H1 (cell line): ENCODE results near the gene SHCBP1L. TPM values are rescaled to one million over a fixed set of nuclear protein-coding genes. Genes with fewer than 3 reads are reported as not detected.
A peak's percentile ranks its signal among the peaks of the same experiment; 100 is the strongest.

Experiments used
- CTCF ChIA-PET: fragments of 300-600 bp; sonication (Branson Sonifier 250); formaldehyde crosslinking; loops from one replicate; lab custom pipeline; 2021; ENCODE audit not compliant: partially characterized antibody; lab: Charles Lee
- POLR2A ChIA-PET: fragments of 300-600 bp; sonication (Branson Sonifier 250); formaldehyde crosslinking; loops from one replicate; lab custom pipeline; 2021; ENCODE audit warnings: inconsistent platforms; ENCODE audit not compliant: partially characterized antibody; lab: Charles Lee
- DNase-seq, 2 experiments: peaks; one replicate each; pipeline versions ENCODE4 v3.0.0 to v3.0.0-alpha.2; 2010 to 2022; ENCODE audit warnings: low spot score in 2 of 2, low read depth in 1 of 2, mixed read lengths in 1 of 2
- FAIRE-seq: peaks from 2 replicates; lab custom pipeline; 2011; peaks lifted over from hg19 to GRCh38; lab: Jason Lieb, UNC
- H2AFZ ChIP-seq: 2 replicates; pipeline ENCODE4 v1.8.1; 2012; ENCODE audit warnings: low read length, inconsistent platforms
- H2AK5ac ChIP-seq: 2 replicates; pipeline ENCODE4 v1.6.1; 2013; ENCODE audit warnings: low read depth, low read length
- H2BK120ac ChIP-seq: replicated peaks from 2 replicates; pipeline ENCODE3; 2013; ENCODE audit warnings: low read depth, low read length, inconsistent platforms
- H2BK12ac ChIP-seq: 2 replicates; pipeline ENCODE4 v1.6.1; 2013; ENCODE audit warnings: low read depth, low read length
- H2BK15ac ChIP-seq: 2 replicates; pipeline ENCODE4 v1.6.1; 2013; ENCODE audit warnings: low read length
- H2BK20ac ChIP-seq: 2 replicates; pipeline ENCODE4 v1.6.1; 2013; ENCODE audit warnings: low read length
- H2BK5ac ChIP-seq: 2 replicates; pipeline ENCODE4 v1.6.1; 2013; ENCODE audit warnings: low read depth, low read length
- H3K14ac ChIP-seq: 2 replicates; pipeline ENCODE4 v1.6.1; 2013; ENCODE audit warnings: inconsistent platforms; ENCODE audit not compliant: insufficient read length
- H3K18ac ChIP-seq: 2 replicates; pipeline ENCODE4 v1.6.1; 2013; ENCODE audit warnings: low read length; ENCODE audit errors: extremely low read depth
- H3K23ac ChIP-seq: 2 replicates; pipeline ENCODE4 v1.6.1; 2013; ENCODE audit warnings: inconsistent platforms; ENCODE audit not compliant: insufficient read length
- H3K23me2 ChIP-seq: 2 replicates; pipeline ENCODE4 v1.6.1; 2013; ENCODE audit warnings: low read depth, low read length
- H3K27ac ChIP-seq: 2 replicates; pipeline ENCODE4 v1.6.1; 2011; ENCODE audit warnings: low read depth, low read length, inconsistent platforms
- H3K27me3 ChIP-seq, 4 experiments: replicated peaks in 1 of 4; 1 replicate in 1 of 4; 2 replicates in 3 of 4; pipeline versions ENCODE4 v1.6.1 to v1.8.1; 2011 to 2013; ENCODE audit warnings: low read length in 3 of 4, mild to moderate bottlenecking in 3 of 4, inconsistent platforms in 2 of 4, mixed read lengths in 2 of 4, moderate library complexity in 1 of 4; ENCODE audit not compliant: control insufficient read depth in 3 of 4, insufficient read depth in 3 of 4; ENCODE audit errors: extremely low read depth in 1 of 4
- H3K36me3 ChIP-seq, 4 experiments: 2 replicates each; pipeline versions ENCODE4 v1.6.1 to v1.8.1; 2011 to 2013; ENCODE audit warnings: mild to moderate bottlenecking in 4 of 4, low read length in 3 of 4, moderate library complexity in 2 of 4, control low read depth in 1 of 4, inconsistent platforms in 1 of 4; ENCODE audit not compliant: insufficient read depth in 4 of 4, control insufficient read depth in 2 of 4
- H3K4ac ChIP-seq: replicated peaks from 2 replicates; pipeline ENCODE3; 2013; ENCODE audit warnings: low read length, low read depth, mixed read lengths, inconsistent platforms; ENCODE audit not compliant: insufficient read length
- H3K4me1 ChIP-seq, 4 experiments: replicated peaks in 1 of 4; 1 replicate in 1 of 4; 2 replicates in 3 of 4; pipeline versions ENCODE4 v1.6.1 to v1.8.1; 2011 to 2013; ENCODE audit warnings: low read length in 3 of 4, inconsistent platforms in 2 of 4, mixed read lengths in 1 of 4; ENCODE audit not compliant: insufficient read depth in 4 of 4, control insufficient read depth in 3 of 4
- H3K4me2 ChIP-seq, 2 experiments: 2 replicates each; pipeline versions ENCODE4 v1.6.1 to v1.8.1; 2011 to 2013; ENCODE audit warnings: low read depth in 2 of 2, low read length in 2 of 2, control low read depth in 1 of 2, inconsistent platforms in 1 of 2, mild to moderate bottlenecking in 1 of 2; ENCODE audit not compliant: insufficient read depth in 1 of 2
- H3K4me3 ChIP-seq, 4 experiments: fragments of 200-600, 300-600 bp in 1 of 4; sonication (generic), shearing (Covaris generic), sonication (Bioruptor Twin) in 1 of 4; 2 replicates each; pipeline versions ENCODE4 v1.5.1 to v1.8.1; 2011 to 2016; ENCODE audit warnings: low read length in 4 of 4, low read depth in 3 of 4, control low read depth in 2 of 4, inconsistent platforms in 2 of 4, mild to moderate bottlenecking in 2 of 4, mixed read lengths in 1 of 4, moderate library complexity in 1 of 4; ENCODE audit not compliant: insufficient read depth in 2 of 4; ENCODE audit errors: extremely low read depth in 1 of 4
- H3K56ac ChIP-seq: replicated peaks from 2 replicates; pipeline ENCODE3; 2013; ENCODE audit warnings: low read depth, mild to moderate bottlenecking, mixed read lengths, low read length, inconsistent platforms; ENCODE audit not compliant: insufficient read length
- H3K79me1 ChIP-seq: 2 replicates; pipeline ENCODE4 v1.6.1; 2013; ENCODE audit warnings: low read depth, low read length, control low read depth
- H3K79me2 ChIP-seq, 2 experiments: 2 replicates each; pipeline versions ENCODE4 v1.6.1 to v1.8.1; 2012 to 2013; ENCODE audit warnings: low read length in 2 of 2, mild to moderate bottlenecking in 2 of 2, inconsistent platforms in 1 of 2; ENCODE audit not compliant: insufficient read depth in 2 of 2, control insufficient read depth in 1 of 2
- H3K9ac ChIP-seq, 4 experiments: replicated peaks in 1 of 4; 1 replicate in 1 of 4; 2 replicates in 3 of 4; pipeline versions ENCODE4 v1.6.1 to v1.8.1; 2011 to 2013; ENCODE audit warnings: low read depth in 3 of 4, low read length in 3 of 4, control low read depth in 2 of 4, mild to moderate bottlenecking in 2 of 4, moderate library complexity in 2 of 4, inconsistent platforms in 1 of 4; ENCODE audit errors: extremely low read depth in 1 of 4
- H3K9me3 ChIP-seq, 2 experiments: 2 replicates each; pipeline versions ENCODE4 v1.6.1 to v1.8.1; 2012 to 2013; ENCODE audit warnings: mild to moderate bottlenecking in 2 of 2, moderate library complexity in 2 of 2, control low read depth in 1 of 2, inconsistent platforms in 1 of 2, low read depth in 1 of 2, low read length in 1 of 2, mixed read lengths in 1 of 2; ENCODE audit not compliant: insufficient read depth in 2 of 2
- H4K20me1 ChIP-seq, 2 experiments: replicated peaks in 1 of 2; 2 replicates each; pipeline versions ENCODE3 to v1.8.1; 2011 to 2013; ENCODE audit warnings: inconsistent platforms in 2 of 2, low read length in 2 of 2, mild to moderate bottlenecking in 1 of 2; ENCODE audit not compliant: insufficient read depth in 2 of 2, control insufficient read depth in 1 of 2
- H4K5ac ChIP-seq: 2 replicates; pipeline ENCODE4 v1.6.1; 2013; ENCODE audit warnings: low read length, low read depth, mixed read lengths, inconsistent platforms; ENCODE audit not compliant: insufficient read length
- H4K8ac ChIP-seq: 2 replicates; pipeline ENCODE4 v1.8.0; 2013; ENCODE audit warnings: mild to moderate bottlenecking, moderate library complexity, low read length, inconsistent platforms; ENCODE audit not compliant: insufficient read depth; ENCODE audit errors: extremely low read depth
- H4K91ac ChIP-seq: replicated peaks from 2 replicates; pipeline ENCODE3; 2013; ENCODE audit warnings: low read length, mixed read lengths, inconsistent platforms; ENCODE audit not compliant: insufficient read length
- CREB1 ChIP-seq: IDR thresholded peaks from 2 replicates; pipeline ENCODE4 v1.6.1; 2012; ENCODE audit warnings: inconsistent platforms
- POLR2AphosphoS5 ChIP-seq: IDR thresholded peaks from 2 replicates; pipeline ENCODE4 v1.6.1; 2011; ENCODE audit warnings: low read depth, low read length
- RAD21 ChIP-seq, 2 experiments: IDR thresholded peaks in 1 of 2; conservative IDR thresholded peaks in 1 of 2; 2 replicates each; pipeline ENCODE4 v1.6.1; 2011; ENCODE audit warnings: low read depth in 2 of 2, low read length in 2 of 2, improper control_type of control experiment in 1 of 2, inconsistent platforms in 1 of 2, mild to moderate bottlenecking in 1 of 2, moderate library complexity in 1 of 2
- SP2 ChIP-seq: IDR thresholded peaks from 2 replicates; pipeline ENCODE4 v1.6.1; 2012; ENCODE audit warnings: mild to moderate bottlenecking, low read length, inconsistent platforms
- TAF7 ChIP-seq: optimal IDR thresholded peaks from 2 replicates; pipeline ENCODE3; 2011; ENCODE audit warnings: low read depth, mild to moderate bottlenecking, inconsistent platforms, low read length, moderate library complexity, borderline replicate concordance
- TBP ChIP-seq: IDR thresholded peaks from 2 replicates; pipeline ENCODE4 v1.6.1; 2011; ENCODE audit warnings: low read depth, low read length, improper control_type of control experiment
- TEAD4 ChIP-seq: IDR thresholded peaks from 2 replicates; pipeline ENCODE4 v1.6.1; 2012; ENCODE audit warnings: low read depth, low read length, inconsistent platforms, mixed read lengths
- WGBS, 2 experiments: shearing (Covaris generic) in 1 of 2; methylation state at CpG; one replicate each; pipeline versions ENCODE4 v1.1.6 to v1.1.7; 2013 to 2015; ENCODE audit warnings: low lambda C conversion rate in 2 of 2, mixed read lengths in 2 of 2, inconsistent platforms in 1 of 2, low coverage in 1 of 2, missing lambda C conversion rate in 1 of 2; ENCODE audit not compliant: insufficient replicate concordance in 2 of 2, insufficient coverage in 1 of 2, insufficient read length in 1 of 2; ENCODE audit errors: extremely low coverage in 1 of 2, missing lambda C conversion rate in 1 of 2; 5-methylcytosine and 5-hydroxymethylcytosine counted together
- polyA plus RNA-seq, 7 experiments: library from polyadenylated mRNA; depleted of rRNA in 3 of 7; stranded (reverse) in 5 of 7; unstranded in 2 of 7; fragments of >200 nt in 5 of 7; fragments of 200-250 nt in 2 of 7; gene quantifications; 1 replicate in 5 of 7; 2 replicates in 1 of 7; 4 replicates in 1 of 7; pipeline versions ENCODE4 v1.2.1 to v1.2.3, GENCODE V29; 2011 to 2013; ENCODE audit warnings: missing spikeins in 2 of 7, mixed read lengths in 2 of 7
- total RNA-seq: library from RNA; stranded (reverse); fragmentation: NEBNext Ultra II Directional; extraction: Animal tissue kit (Norgen Biotek cat#: 25700); gene quantifications from 2 replicates; pipeline ENCODE4 v1.2.1, GENCODE V29; 2021
- TF ChIP-seq, protein P1 (sequence below): IDR thresholded peaks from 2 replicates; pipeline ENCODE4 v1.6.1; 2012; ENCODE audit warnings: low read length, inconsistent platforms

The SHCBP1L gene
- total and polyA plus RNA-seq, 2 of the 8 experiments (the other 6 are each of a cell fraction or from before 2014, with no cell fraction given): not detected

DNA sequence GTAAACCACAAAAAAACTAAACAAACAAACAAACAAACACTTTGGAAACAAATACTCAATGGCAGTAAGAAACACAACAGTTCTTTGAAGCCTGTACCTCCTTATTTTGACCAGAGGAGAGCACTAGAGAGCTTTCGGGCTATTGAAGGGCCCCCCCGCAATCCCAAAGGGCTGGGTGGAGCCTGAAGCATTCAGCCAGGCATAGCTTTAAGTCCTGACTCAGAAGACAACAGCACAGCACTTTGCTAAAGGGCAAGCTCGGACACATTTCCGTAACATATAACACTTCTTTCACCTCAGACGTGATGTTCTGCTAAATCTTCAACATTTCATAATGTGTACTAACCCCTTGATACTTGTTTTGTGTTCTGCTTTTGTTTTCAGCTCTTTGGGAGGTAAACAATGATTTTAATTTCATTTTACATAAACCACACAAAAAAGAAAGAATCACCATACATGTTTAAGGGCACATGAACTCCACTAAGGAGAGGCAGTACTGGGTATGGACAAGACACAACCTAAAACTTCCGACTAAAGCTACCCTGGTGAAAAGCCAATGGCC is 9.7 kb upstream of the SHCBP1L start:
- Histone ChIP-seq H4K20me1 (no peaks in the 10 kb centered on the region), H3K4me3 (no peak overlapping the region; a peak in 1 of 8 replicates)
- TF ChIP-seq CREB1: no peak
- no peak for TF ChIP-seq TAF7
- TF ChIP-seq, protein P1, sequence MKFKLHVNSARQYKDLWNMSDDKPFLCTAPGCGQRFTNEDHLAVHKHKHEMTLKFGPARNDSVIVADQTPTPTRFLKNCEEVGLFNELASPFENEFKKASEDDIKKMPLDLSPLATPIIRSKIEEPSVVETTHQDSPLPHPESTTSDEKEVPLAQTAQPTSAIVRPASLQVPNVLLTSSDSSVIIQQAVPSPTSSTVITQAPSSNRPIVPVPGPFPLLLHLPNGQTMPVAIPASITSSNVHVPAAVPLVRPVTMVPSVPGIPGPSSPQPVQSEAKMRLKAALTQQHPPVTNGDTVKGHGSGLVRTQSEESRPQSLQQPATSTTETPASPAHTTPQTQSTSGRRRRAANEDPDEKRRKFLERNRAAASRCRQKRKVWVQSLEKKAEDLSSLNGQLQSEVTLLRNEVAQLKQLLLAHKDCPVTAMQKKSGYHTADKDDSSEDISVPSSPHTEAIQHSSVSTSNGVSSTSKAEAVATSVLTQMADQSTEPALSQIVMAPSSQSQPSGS: 0 out of 2 replicates have a peak, but pooled peaks have one; percentile 54
- no peak for TF ChIP-seq SP2
- TF ChIP-seq RAD21 (IDR thresholded peaks at IDR 0.05 in 1 of 2, conservative IDR thresholded peaks at IDR 0.05 in 1 of 2; ENCODE audit: low read depth in 2 of 2, low read length in 2 of 2): peak; percentile 96 to 98
- TF ChIP-seq TEAD4: 0 out of 2 replicates have a peak, but pooled peaks have one; percentile 36
- peak; percentile 41; the same call in 1 of the 2 replicates for TF ChIP-seq TBP
- peak; percentile 28; the same call in 1 of the 2 replicates for TF ChIP-seq POLR2AphosphoS5

More for the DNA sequence above, 9.7 kb upstream of the SHCBP1L start:
- Histone ChIP-seq H4K8ac (no peak overlapping the region), H4K5ac (peak overlapping the region; percentile 4), H3K14ac (no peak overlapping the region), H3K79me2 (no peaks in the 10 kb centered on the region), H3K23ac (no peak overlapping the region), H3K4ac (no peak overlapping the region), H2BK5ac (no peak overlapping the region), H2AK5ac (no peak overlapping the region), H2BK12ac (no peak overlapping the region), H3K36me3 (no peaks in the 10 kb centered on the region), H3K9ac (no peak overlapping the region), H3K27ac (no peak overlapping the region), H2BK20ac (no peak overlapping the region), H2BK15ac (no peak overlapping the region), H3K9me3 (no peaks in the 10 kb centered on the region), H3K79me1 (no peaks in the 10 kb centered on the region), H3K56ac (no peak overlapping the region), H3K18ac (no peak overlapping the region), H3K4me1 (peaks cover 4 to 9% (median 4%) of the 10 kb centered on the region in 4 experiments; a peak in 5 of 7 replicates), H2AFZ (peak overlapping the region; percentile 84; the same call in 1 of the 2 replicates), H3K27me3 (no peaks in the 10 kb centered on the region), H3K23me2 (no peaks in the 10 kb centered on the region), H2BK120ac (no peak overlapping the region), H3K4me2 (peak overlapping the region in 1 of 2 experiments; percentile 48; a peak in 3 of 4 replicates), H4K91ac (no peak overlapping the region)
- FAIRE-seq: peak; percentile 76
- ChIA-PET POLR2A (interaction anchor here (1.0 kb wide), 1 partner anchor 144 kb away, joined by 3 read pairs; no protein-coding TSS in a partner anchor), CTCF (interaction anchor here (0.5 to 7.8 kb wide), 40 partner anchors 9 to 1310 kb away, joined by 3 to 67 read pairs (median 4); no protein-coding TSS in a partner anchor)
- peak in 1 of 2 experiments; percentile 63 for DNase-seq
- WGBS, 2 experiments: 24% methylated on average over 6 of the region's 6 CpGs; no CpG with 5 or more reads in 1 of the 2 experiments
